COLO829 (cell line): ENCODE measurements around the gene STAC.

Experiments
- DNase-seq: peaks from one replicate; pipeline ENCODE4 v3.0.0; 2012; ENCODE audit warnings: low spot score

Gene STAC

GRCh38 chr3:36591959-36592358 lies 211.7 kb downstream of the STAC start:
- DNase-seq: no peak

GRCh38 chr3:36595511-36595910 lies 215.2 kb downstream of the STAC start:
- no peak for DNase-seq

GRCh38 chr3:36596419-36596818 lies 216.1 kb downstream of the STAC start:
- no peak for DNase-seq

- no peak for DNase-seq
Measured at GRCh38 chr3:36597422-36597821, 217.1 kb downstream of the STAC start.
